Neuronal stem cell (in vitro differentiated cells): ENCODE results near the gene ZNF747.
"Not testable (repeated sequence)": the region's sequence is repeated elsewhere in the genome, so short reads cannot be mapped to it uniquely, and the experiment has no call there.

Experiments
- DNase-seq: peaks from one replicate; pipeline ENCODE4 v3.0.0-alpha.2; 2013; ENCODE audit warnings: low spot score
- H2AFZ ChIP-seq: one replicate; pipeline ENCODE4 v1.6.1; 2013; ENCODE audit warnings: mild to moderate bottlenecking, low read length, inconsistent platforms
- H2AK5ac ChIP-seq: 2 replicates; pipeline ENCODE4 v1.6.1; 2013; ENCODE audit warnings: low read depth, mild to moderate bottlenecking, inconsistent platforms, low read length, moderate library complexity, mixed read lengths
- H2BK120ac ChIP-seq: 2 replicates; pipeline ENCODE4 v1.6.1; 2013; ENCODE audit warnings: low read depth, mild to moderate bottlenecking, inconsistent platforms, low read length, moderate library complexity, mixed read lengths
- H2BK12ac ChIP-seq: one replicate; pipeline ENCODE4 v1.6.1; 2013; ENCODE audit warnings: low read length, inconsistent platforms
- H2BK15ac ChIP-seq: 2 replicates; pipeline ENCODE4 v1.6.1; 2013; ENCODE audit warnings: mild to moderate bottlenecking, low read length, inconsistent platforms, mixed read lengths
- H2BK5ac ChIP-seq: one replicate; pipeline ENCODE4 v1.6.1; 2013; ENCODE audit warnings: inconsistent platforms, mild to moderate bottlenecking, low read length, moderate library complexity
- H3K14ac ChIP-seq: one replicate; pipeline ENCODE4 v1.6.1; 2013; ENCODE audit warnings: low read length, inconsistent platforms
- H3K18ac ChIP-seq: 2 replicates; pipeline ENCODE4 v1.6.1; 2013; ENCODE audit warnings: low read length, inconsistent platforms
- H3K23ac ChIP-seq: 2 replicates; pipeline ENCODE4 v1.6.1; 2013; ENCODE audit warnings: low read depth, mild to moderate bottlenecking, mixed read lengths, low read length, inconsistent platforms; ENCODE audit not compliant: poor library complexity
- H3K27ac ChIP-seq: replicated peaks from 3 replicates; pipeline ENCODE4 v1.5.1; 2013; ENCODE audit warnings: low read length, inconsistent platforms
- H3K27me3 ChIP-seq, 3 experiments: 2 replicates each; pipeline ENCODE4 v1.6.1; 2013; ENCODE audit warnings: low read length in 3 of 3, mild to moderate bottlenecking in 2 of 3, inconsistent platforms in 1 of 3, low read depth in 1 of 3, mixed read lengths in 1 of 3, moderate library complexity in 1 of 3; ENCODE audit not compliant: control insufficient read depth in 3 of 3, insufficient read depth in 3 of 3
- H3K36me3 ChIP-seq, 2 donors: replicated peaks in 1 of 2; 2 replicates each; pipeline ENCODE4 v1.6.1; 2013; ENCODE audit warnings: low read length in 2 of 2; ENCODE audit not compliant: control insufficient read depth in 2 of 2, insufficient read depth in 2 of 2
- H3K4ac ChIP-seq: 2 replicates; pipeline ENCODE4 v1.6.1; 2013; ENCODE audit warnings: inconsistent platforms, mild to moderate bottlenecking, low read length, moderate library complexity
- H3K4me1 ChIP-seq, 2 donors: 1 replicate in 1 of 2; 2 replicates in 1 of 2; pipeline ENCODE4 v1.6.1; 2013; ENCODE audit warnings: low read length in 2 of 2, low read depth in 1 of 2; ENCODE audit not compliant: control insufficient read depth in 2 of 2, insufficient read depth in 1 of 2
- H3K4me2 ChIP-seq: one replicate; pipeline ENCODE4 v1.6.1; 2013; ENCODE audit warnings: mild to moderate bottlenecking, low read length, inconsistent platforms; ENCODE audit not compliant: insufficient read depth, poor library complexity, severe bottlenecking
- H3K4me3 ChIP-seq, 2 donors: 2 replicates each; pipeline ENCODE4 v1.5.1; 2013; ENCODE audit warnings: low read length in 2 of 2, mild to moderate bottlenecking in 2 of 2, inconsistent platforms in 1 of 2, moderate library complexity in 1 of 2
- H3K79me1 ChIP-seq: one replicate; pipeline ENCODE4 v1.6.1; 2013; ENCODE audit warnings: low read depth, mild to moderate bottlenecking, inconsistent platforms, low read length, moderate library complexity
- H3K9ac ChIP-seq: one replicate; pipeline ENCODE4 v1.6.1; 2013; ENCODE audit warnings: mild to moderate bottlenecking, low read depth, low read length, inconsistent platforms; ENCODE audit not compliant: poor library complexity
- H3K9me3 ChIP-seq, 2 donors: replicated peaks in 1 of 2; 2 replicates each; pipeline versions ENCODE3 to v1.6.1; 2013; ENCODE audit warnings: low read length in 2 of 2, mild to moderate bottlenecking in 2 of 2, inconsistent platforms in 1 of 2, low read depth in 1 of 2, mixed read lengths in 1 of 2, moderate library complexity in 1 of 2; ENCODE audit not compliant: control insufficient read depth in 2 of 2, insufficient read depth in 1 of 2
- H4K8ac ChIP-seq: one replicate; pipeline ENCODE4 v1.6.1; 2013; ENCODE audit warnings: low read depth, mild to moderate bottlenecking, inconsistent platforms, low read length, moderate library complexity
- H4K91ac ChIP-seq: one replicate; pipeline ENCODE4 v1.6.1; 2013; ENCODE audit warnings: low read length, low read depth, mild to moderate bottlenecking, inconsistent platforms; ENCODE audit not compliant: poor library complexity
- WGBS, 2 donors: extraction: QIAGEN DNeasy Blood & Tissue Kit; methylation state at CpG; one replicate each; pipeline ENCODE4 v1.1.7; 2013; ENCODE audit warnings: missing lambda C conversion rate in 2 of 2, mixed read lengths in 1 of 2; ENCODE audit not compliant: insufficient read length in 2 of 2, insufficient replicate concordance in 1 of 2; ENCODE audit errors: extremely low coverage in 2 of 2; 5-methylcytosine and 5-hydroxymethylcytosine counted together

The ZNF747 gene

DNA sequence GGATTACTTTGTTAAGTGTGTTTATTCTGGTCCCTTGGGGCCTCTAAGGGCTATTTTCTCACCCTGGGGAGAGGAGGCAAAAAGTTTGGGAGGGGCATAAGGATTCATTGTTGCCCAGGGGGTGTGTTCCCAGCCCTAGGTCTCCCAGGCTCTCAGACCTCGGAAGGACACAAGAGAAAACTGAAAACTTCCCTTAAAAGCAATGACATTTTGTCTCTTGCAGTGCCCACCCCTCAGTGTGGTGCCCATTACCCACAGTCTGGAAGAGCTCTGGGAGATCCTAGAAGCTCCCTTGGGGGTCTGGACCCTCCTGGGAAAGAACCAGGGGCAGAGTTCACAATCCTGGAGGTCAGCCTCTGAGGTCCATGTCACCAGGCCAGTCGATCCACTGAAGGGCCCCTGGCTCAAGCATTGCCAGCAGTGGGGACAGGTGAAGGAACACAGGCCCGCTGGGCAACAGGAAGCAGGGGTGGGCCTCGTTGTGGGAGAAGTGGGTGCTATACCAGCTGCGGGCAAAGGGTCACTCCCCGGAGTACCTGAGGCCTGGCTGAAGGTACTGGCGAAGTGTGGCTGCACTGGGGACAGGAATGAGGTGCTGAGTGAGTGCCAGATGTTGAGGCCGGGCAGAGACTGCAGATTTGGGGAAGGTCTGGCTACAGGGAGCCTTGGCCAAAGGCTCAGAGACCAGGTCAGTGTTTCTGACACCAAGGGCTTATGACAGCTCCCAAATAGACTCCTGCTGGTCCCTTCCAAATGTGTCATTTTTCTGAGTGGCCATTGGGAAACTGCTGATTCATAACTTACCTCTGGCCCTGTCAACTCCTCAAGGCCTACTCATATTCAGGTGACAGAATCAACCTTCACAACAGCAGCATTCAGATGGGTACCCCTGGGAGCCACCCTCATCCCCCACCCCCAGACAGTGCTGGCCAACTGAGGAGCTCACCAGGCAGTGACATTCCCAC is 4.6 kb upstream of the ZNF747 start:
- Histone ChIP-seq H3K79me1 (peaks cover 1% of the 10 kb centered on the region), H3K9me3 (no peaks in the 10 kb centered on the region), H2BK15ac (no peak overlapping the region), H3K27ac (no peak overlapping the region), H3K36me3 (no peaks in the 10 kb centered on the region), H3K27me3 (no peaks in the 10 kb centered on the region), H2AK5ac (no peak overlapping the region), H3K4ac (no peak overlapping the region), H3K4me2 (no peak overlapping the region), H3K9ac (no peak overlapping the region), H2BK12ac (no peak overlapping the region), H2BK120ac (no peak overlapping the region), H3K4me1 (peaks cover 10 to 18% of the 10 kb centered on the region in 2 donors), H3K23ac (peak overlapping the region; percentile 11), H3K14ac (no peak overlapping the region), H4K8ac (no peak overlapping the region), H4K91ac (no peak overlapping the region), H3K4me3 (no peak overlapping the region), H2AFZ (no peak overlapping the region), H2BK5ac (no peak overlapping the region), H3K18ac (no peak overlapping the region)
- no peak for DNase-seq
- no CpG with 5 or more reads among the region's 8 CpGs for WGBS, 2 donors

- not testable (repeated sequence) for H3K27ac ChIP-seq, H3K18ac ChIP-seq, H3K4me2 ChIP-seq
Observed at GRCh38 chr16:30536391-30537024, 1.9 kb upstream of the ZNF747 start.

DNA sequence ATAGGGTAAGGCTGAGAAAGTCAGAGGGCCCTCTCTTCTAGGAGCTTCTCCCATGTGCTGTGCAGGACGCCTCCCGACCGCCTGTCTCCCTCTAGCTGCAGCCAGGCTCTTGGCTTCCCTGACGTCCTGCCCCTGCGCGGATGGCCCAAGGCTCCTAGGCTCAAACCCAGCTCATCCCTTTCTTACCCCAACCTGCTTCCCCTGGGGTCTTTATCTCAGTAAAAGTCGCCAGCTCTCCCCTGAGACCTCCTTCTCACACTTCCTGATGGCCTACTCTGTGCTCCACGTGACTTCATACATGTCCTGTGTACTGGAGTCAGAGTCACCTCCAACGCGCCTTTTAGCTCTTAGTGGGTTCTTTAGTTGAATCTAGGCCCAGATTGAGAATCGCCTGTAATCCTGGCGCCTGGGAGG is 1.1 kb upstream of the ZNF747 start:
- no CpG with 5 or more reads among the region's 12 CpGs for WGBS, 2 donors

More at GRCh38 chr16:30536391-30537024, 1.9 kb upstream of the ZNF747 start:
- not testable (repeated sequence) for H3K4ac ChIP-seq, H2BK5ac ChIP-seq, H3K23ac ChIP-seq, H3K9ac ChIP-seq, H2BK12ac ChIP-seq, H3K9me3 ChIP-seq, H2AFZ ChIP-seq, H3K14ac ChIP-seq, H3K36me3 ChIP-seq, DNase-seq, H3K27me3 ChIP-seq, H3K4me3 ChIP-seq, H2AK5ac ChIP-seq, H4K8ac ChIP-seq, H2BK120ac ChIP-seq, H2BK15ac ChIP-seq, H4K91ac ChIP-seq
- no CpG with 5 or more reads among the region's 13 CpGs for WGBS, 2 donors
- H3K4me1 ChIP-seq: peaks cover 8 to 11% of the 10 kb centered on the region in 2 donors
- peaks cover 12% of the 10 kb centered on the region for H3K79me1 ChIP-seq

More for the DNA sequence above, 1.1 kb upstream of the ZNF747 start:
- no peak overlapping the region for H3K18ac ChIP-seq
- H4K91ac ChIP-seq: no peak overlapping the region
- no peak overlapping the region for H2BK120ac ChIP-seq
- H3K9ac ChIP-seq: no peak overlapping the region
- DNase-seq: peak; percentile 26
- H2AK5ac ChIP-seq: no peak overlapping the region
- peak overlapping the region; percentile 51 to 64 for H3K4me3 ChIP-seq
- H2BK15ac ChIP-seq: no peak overlapping the region
- peaks cover 7% of the 10 kb centered on the region in 2 donors for H3K4me1 ChIP-seq
- H3K9me3 ChIP-seq: no peaks in the 10 kb centered on the region
- no peak overlapping the region for H2BK12ac ChIP-seq
- peak overlapping the region; percentile 96 for H2AFZ ChIP-seq
- peak overlapping the region; percentile 79 for H3K4me2 ChIP-seq
- H3K4ac ChIP-seq: no peak overlapping the region
- no peak overlapping the region for H3K27ac ChIP-seq
- peaks cover 12% of the 10 kb centered on the region for H3K79me1 ChIP-seq
- no peaks in the 10 kb centered on the region for H3K27me3 ChIP-seq
- no peak overlapping the region for H3K23ac ChIP-seq
- H4K8ac ChIP-seq: no peak overlapping the region
- H3K14ac ChIP-seq: no peak overlapping the region
- H2BK5ac ChIP-seq: no peak overlapping the region
- H3K36me3 ChIP-seq: no peaks in the 10 kb centered on the region
